Small intestine (tissue), 7 donors: Measurements from ENCODE around the gene RAPGEF4. TPM values are rescaled to one million over a fixed set of nuclear protein-coding genes. Genes with fewer than 3 reads are reported as not detected.
A peak's percentile ranks its signal among the peaks of the same experiment; 100 is the strongest.

ENCODE experiments used
- DNase-seq, 2 donors: peaks; one replicate each; pipeline versions ENCODE4 v3.0.0 to v3.0.0-alpha.2; 2013
- FAIRE-seq: peaks from 2 replicates; lab custom pipeline; 2012; peaks lifted over from hg19 to GRCh38; lab: Jason Lieb, UNC
- H3K27ac ChIP-seq, 3 donors: one replicate each; pipeline ENCODE4 v1.5.1; 2013; ENCODE audit warnings: low read length in 2 of 3, mild to moderate bottlenecking in 2 of 3, control low read depth in 1 of 3, inconsistent platforms in 1 of 3, low read depth in 1 of 3, moderate library complexity in 1 of 3
- H3K27me3 ChIP-seq, 3 donors: one replicate each; pipeline ENCODE4 v1.6.1; 2013; ENCODE audit warnings: low read length in 3 of 3, inconsistent platforms in 1 of 3; ENCODE audit not compliant: control insufficient read depth in 3 of 3, insufficient read depth in 3 of 3
- H3K36me3 ChIP-seq, 3 donors: one replicate each; pipeline ENCODE4 v1.6.1; 2013; ENCODE audit warnings: low read length in 3 of 3, inconsistent platforms in 1 of 3, low read depth in 1 of 3, mild to moderate bottlenecking in 1 of 3, moderate library complexity in 1 of 3; ENCODE audit not compliant: control insufficient read depth in 3 of 3, insufficient read depth in 2 of 3
- H3K4me1 ChIP-seq, 3 donors: one replicate each; pipeline ENCODE4 v1.6.1; 2013; ENCODE audit warnings: low read length in 2 of 3, inconsistent platforms in 1 of 3, low read depth in 1 of 3, mild to moderate bottlenecking in 1 of 3, moderate library complexity in 1 of 3; ENCODE audit not compliant: control insufficient read depth in 3 of 3, insufficient read depth in 2 of 3
- H3K4me3 ChIP-seq, 3 donors: one replicate each; pipeline ENCODE4 v1.5.1; 2013; ENCODE audit warnings: low read length in 3 of 3, control low read depth in 1 of 3, inconsistent platforms in 1 of 3, low read depth in 1 of 3, mild to moderate bottlenecking in 1 of 3, moderate library complexity in 1 of 3
- H3K9me3 ChIP-seq, 2 donors: one replicate each; pipeline ENCODE4 v1.6.1; 2013; ENCODE audit warnings: low read depth in 1 of 2, low read length in 1 of 2; ENCODE audit not compliant: control insufficient read depth in 2 of 2, insufficient read depth in 1 of 2
- WGBS, 3 donors: extraction: QIAGEN DNeasy Blood & Tissue Kit; methylation state at CpG; one replicate each; pipeline ENCODE4 v1.1.7; 2013; 5-methylcytosine and 5-hydroxymethylcytosine counted together
- polyA plus RNA-seq, 4 donors: library from polyadenylated mRNA; stranded (reverse) in 3 of 4; unstranded in 1 of 4; fragments of 200-250 nt in 3 of 4; fragments of 120-200 nt in 1 of 4; gene quantifications; one replicate each; pipeline versions ENCODE4 v1.2.1 to v1.2.3, GENCODE V29; 2013
- donor health status: healthy with polysubstance abuse.
- donor health status: control.
- donor health status: control.
- donor health status: Bipolar disorder and iron deficiency.
- donor health status: healthy.

RAPGEF4 gene
- polyA plus RNA-seq, 4 donors = 0.45 to 7.2 (median 3.4) TPM

- Histone ChIP-seq H3K4me3 (no peak overlapping the region), H3K27me3 (no peaks in the 10 kb centered on the region), H3K36me3 (peaks cover 0 to 8% (median 0%) of the 10 kb centered on the region in 3 donors), H3K9me3 (no peaks in the 10 kb centered on the region), H3K4me1 (no peaks in the 10 kb centered on the region), H3K27ac (no peak overlapping the region)
- 77 to 95% (median 94%) methylated on average over 1 of the region's 1 CpG for WGBS, 3 donors
- DNase-seq (no peak), FAIRE-seq (no peak)
Measured at GRCh38 chr2:172969166-172969565, 233.5 kb downstream of the RAPGEF4 start.

- 88 to 94% (median 92%) methylated on average over 3 of the region's 3 CpGs for WGBS, 3 donors
- DNase-seq (no peak), FAIRE-seq (no peak)
- no peak overlapping the region for H3K27ac ChIP-seq
- no peaks in the 10 kb centered on the region for H3K4me1 ChIP-seq
- no peak overlapping the region for H3K4me3 ChIP-seq
- H3K36me3 ChIP-seq = peaks cover 0 to 8% (median 0%) of the 10 kb centered on the region in 3 donors
- no peaks in the 10 kb centered on the region for H3K9me3 ChIP-seq
- H3K27me3 ChIP-seq = no peaks in the 10 kb centered on the region
Measured at GRCh38 chr2:172969609-172970008, 234.0 kb downstream of the RAPGEF4 start.

- Histone ChIP-seq H3K4me3 (no peak overlapping the region), H3K27me3 (no peaks in the 10 kb centered on the region), H3K27ac (no peak overlapping the region), H3K4me1 (no peaks in the 10 kb centered on the region), H3K9me3 (no peaks in the 10 kb centered on the region), H3K36me3 (peaks cover 0 to 8% (median 0%) of the 10 kb centered on the region in 3 donors)
- WGBS, 3 donors = 73 to 78% (median 76%) methylated on average over 4 of the region's 4 CpGs
- DNase-seq = no peak
- no peak for FAIRE-seq
Measured at GRCh38 chr2:172970660-172971059, 235.0 kb downstream of the RAPGEF4 start.

- no peaks in the 10 kb centered on the region for H3K9me3 ChIP-seq
- FAIRE-seq = no peak
- no peak overlapping the region for H3K4me3 ChIP-seq
- H3K4me1 ChIP-seq = no peaks in the 10 kb centered on the region
- WGBS, 3 donors = 15 to 53% (median 32%) methylated on average over 12 of the region's 12 CpGs
- no peak overlapping the region for H3K27ac ChIP-seq
- no peaks in the 10 kb centered on the region for H3K27me3 ChIP-seq
- H3K36me3 ChIP-seq = peaks cover 0 to 8% (median 0%) of the 10 kb centered on the region in 3 donors
- DNase-seq = peak; percentile 48 to 71
Measured at GRCh38 chr2:172972005-172972619, 236.5 kb downstream of the RAPGEF4 start.

GRCh38 chr2:172974762-172975161 is 239.1 kb downstream of the RAPGEF4 start:
- no peaks in the 10 kb centered on the region for H3K4me1 ChIP-seq
- H3K36me3 ChIP-seq = no peaks in the 10 kb centered on the region
- no peak overlapping the region for H3K4me3 ChIP-seq
- H3K27me3 ChIP-seq = no peaks in the 10 kb centered on the region
- no peak for DNase-seq
- no peaks in the 10 kb centered on the region for H3K9me3 ChIP-seq
- H3K27ac ChIP-seq = no peak overlapping the region
- FAIRE-seq = no peak
- 30 to 65% (median 50%) methylated on average over 4 of the region's 4 CpGs for WGBS, 3 donors

GRCh38 chr2:172976116-172976515 is 240.5 kb downstream of the RAPGEF4 start:
- WGBS, 3 donors = 54 to 61% (median 61%) methylated on average over 4 of the region's 4 CpGs
- Histone ChIP-seq H3K4me1 (no peaks in the 10 kb centered on the region), H3K27me3 (no peaks in the 10 kb centered on the region), H3K4me3 (no peak overlapping the region), H3K9me3 (no peaks in the 10 kb centered on the region), H3K36me3 (no peaks in the 10 kb centered on the region), H3K27ac (no peak overlapping the region)
- no peak for FAIRE-seq
- DNase-seq = no peak

- Histone ChIP-seq H3K27ac (no peak overlapping the region), H3K27me3 (no peaks in the 10 kb centered on the region), H3K4me1 (no peaks in the 10 kb centered on the region), H3K4me3 (no peak overlapping the region), H3K36me3 (no peaks in the 10 kb centered on the region), H3K9me3 (no peaks in the 10 kb centered on the region)
- WGBS, 3 donors = 92 to 95% (median 94%) methylated on average over 5 of the region's 5 CpGs
- DNase-seq = no peak
- FAIRE-seq = no peak
Measured at GRCh38 chr2:172976816-172977215, 241.2 kb downstream of the RAPGEF4 start.

- no peak for DNase-seq
- Histone ChIP-seq H3K27ac (no peak overlapping the region), H3K27me3 (no peaks in the 10 kb centered on the region), H3K4me3 (no peak overlapping the region), H3K4me1 (no peaks in the 10 kb centered on the region), H3K9me3 (no peaks in the 10 kb centered on the region), H3K36me3 (no peaks in the 10 kb centered on the region)
- FAIRE-seq = no peak
- 67 to 74% (median 73%) methylated on average over 7 of the region's 7 CpGs for WGBS, 3 donors
Measured at GRCh38 chr2:172977270-172978062, 241.8 kb downstream of the RAPGEF4 start.
